HG02884 (cell line): Measurements from ENCODE around the gene KLHL6.

Experiments used
- ATAC-seq: cut with Tn5 transposase; IDR thresholded peaks from one replicate; pipeline ENCODE4 v1.9.1; 2021; ENCODE audit warnings: mild to moderate bottlenecking, moderate library complexity; ENCODE audit not compliant: unreplicated experiment

KLHL6 gene

GRCh38 chr3:183566880-183567279 lies 11.4 kb upstream of the KLHL6 start:
- ATAC-seq = no peak

- ATAC-seq = no peak
These were observed 8.5 kb upstream of the KLHL6 start for GRCh38 chr3:183564046-183564445.

GRCh38 chr3:183563536-183563874 lies 8.0 kb upstream of the KLHL6 start:
- ATAC-seq = no peak

GRCh38 chr3:183560607-183561006 lies 5.1 kb upstream of the KLHL6 start:
- no peak for ATAC-seq

GRCh38 chr3:183558495-183558894 lies 3.0 kb upstream of the KLHL6 start:
- no peak for ATAC-seq

- no peak for ATAC-seq
These were observed 1.2 kb upstream of the KLHL6 start for GRCh38 chr3:183556722-183557121.

- ATAC-seq = peak; percentile 44
These were observed 1.1 kb downstream of the KLHL6 start for GRCh38 chr3:183554377-183554776.

GRCh38 chr3:183553334-183554026 lies 2.0 kb downstream of the KLHL6 start:
- no peak for ATAC-seq

- ATAC-seq = no peak
These were observed 3.6 kb downstream of the KLHL6 start for GRCh38 chr3:183551930-183552329.

GRCh38 chr3:183548262-183548769 lies 7.2 kb downstream of the KLHL6 start:
- no peak for ATAC-seq

- ATAC-seq = no peak
These were observed 8.9 kb downstream of the KLHL6 start for GRCh38 chr3:183546625-183547024.

- no peak for ATAC-seq
These were observed 9.8 kb downstream of the KLHL6 start for GRCh38 chr3:183545708-183546107.

- no peak for ATAC-seq
These were observed 13.2 kb downstream of the KLHL6 start for GRCh38 chr3:183542355-183542754.

GRCh38 chr3:183541738-183542137 lies 13.8 kb downstream of the KLHL6 start:
- no peak for ATAC-seq

- no peak for ATAC-seq
These were observed 14.3 kb downstream of the KLHL6 start for GRCh38 chr3:183541235-183541655.

GRCh38 chr3:183540501-183541234 lies 14.8 kb downstream of the KLHL6 start:
- no peak for ATAC-seq

GRCh38 chr3:183539811-183540210 lies 15.7 kb downstream of the KLHL6 start:
- no peak for ATAC-seq

- no peak for ATAC-seq
These were observed 17.0 kb downstream of the KLHL6 start for GRCh38 chr3:183538486-183538885.

GRCh38 chr3:183537295-183537730 lies 18.2 kb downstream of the KLHL6 start:
- ATAC-seq = no peak

- peak; percentile 77 for ATAC-seq
These were observed 19.1 kb downstream of the KLHL6 start for GRCh38 chr3:183536238-183536880.

- ATAC-seq = no peak
These were observed 21.3 kb downstream of the KLHL6 start for GRCh38 chr3:183534249-183534648.
